Activated effector memory CD4-positive, alpha-beta T cell treated with Interleukin-2 at 50 U/mL for 16 hours (primary cell): ENCODE measurements around the gene GALNT14.
"Not testable (repeated sequence)": the region's sequence is repeated elsewhere in the genome, so short reads cannot be mapped to it uniquely, and the experiment has no call there.

ENCODE experiments used
- DNase-seq: peaks from one replicate; pipeline ENCODE4 v3.0.0-alpha.2; 2020

GALNT14 gene, protein sequence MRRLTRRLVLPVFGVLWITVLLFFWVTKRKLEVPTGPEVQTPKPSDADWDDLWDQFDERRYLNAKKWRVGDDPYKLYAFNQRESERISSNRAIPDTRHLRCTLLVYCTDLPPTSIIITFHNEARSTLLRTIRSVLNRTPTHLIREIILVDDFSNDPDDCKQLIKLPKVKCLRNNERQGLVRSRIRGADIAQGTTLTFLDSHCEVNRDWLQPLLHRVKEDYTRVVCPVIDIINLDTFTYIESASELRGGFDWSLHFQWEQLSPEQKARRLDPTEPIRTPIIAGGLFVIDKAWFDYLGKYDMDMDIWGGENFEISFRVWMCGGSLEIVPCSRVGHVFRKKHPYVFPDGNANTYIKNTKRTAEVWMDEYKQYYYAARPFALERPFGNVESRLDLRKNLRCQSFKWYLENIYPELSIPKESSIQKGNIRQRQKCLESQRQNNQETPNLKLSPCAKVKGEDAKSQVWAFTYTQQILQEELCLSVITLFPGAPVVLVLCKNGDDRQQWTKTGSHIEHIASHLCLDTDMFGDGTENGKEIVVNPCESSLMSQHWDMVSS

GRCh38 chr2:31138037-31138962 lies at the start of gene GALNT14:
TSS of gene GALNT14 (minus strand) at chr2:31138440. CDS start at chr2:31138086, 354 bp downstream.
- no peak for DNase-seq

DNA sequence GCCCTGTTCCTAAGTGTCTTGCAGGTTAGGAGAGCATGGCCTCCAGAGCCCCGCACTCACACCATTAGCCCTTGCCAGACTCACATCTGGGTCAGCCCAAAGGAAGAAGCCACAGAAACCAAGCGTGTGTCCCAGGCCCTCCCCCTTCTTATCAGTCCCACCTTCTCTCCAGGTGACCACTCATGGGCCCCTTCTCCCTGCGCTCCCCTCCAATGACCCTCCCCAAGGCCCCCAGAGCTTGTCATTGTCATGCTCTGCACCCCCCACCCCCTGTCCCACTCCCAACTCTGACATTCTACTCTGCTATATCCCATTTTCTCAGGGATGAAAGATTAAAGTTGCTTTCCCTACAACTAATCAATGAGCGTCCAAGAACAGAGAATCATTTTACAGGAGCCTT lies 48.9 kb upstream of the GALNT14 start:
- DNase-seq: no peak

- not testable (repeated sequence) for DNase-seq
These were observed 45.7 kb upstream of the GALNT14 start for GRCh38 chr2:31183973-31184372.

DNA sequence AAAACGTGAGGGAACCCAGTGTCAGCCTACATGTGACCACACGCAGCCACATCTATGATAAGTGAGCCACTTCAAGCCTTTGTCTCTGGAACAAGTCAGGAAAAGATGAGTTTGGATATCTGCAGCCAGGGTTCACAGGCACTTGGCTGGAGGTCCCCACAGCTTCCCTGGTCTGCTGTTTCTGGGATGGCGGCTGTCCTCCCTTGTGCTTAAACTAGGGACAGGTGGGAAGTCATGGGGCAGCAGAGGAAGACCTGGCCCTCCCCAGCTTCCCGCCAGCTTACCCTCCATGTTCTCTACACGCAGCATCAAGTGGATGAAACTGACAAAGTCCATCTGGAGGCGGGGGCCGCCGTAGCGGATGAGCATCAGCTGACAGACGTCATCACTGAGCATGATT lies 38.5 kb upstream of the GALNT14 start:
- no peak for DNase-seq

- DNase-seq: no peak
These were observed 32.9 kb upstream of the GALNT14 start for GRCh38 chr2:31171142-31171541.

- DNase-seq: peak; percentile 13
These were observed 31.9 kb upstream of the GALNT14 start for GRCh38 chr2:31170071-31170698.

GRCh38 chr2:31168291-31168690 lies 30.1 kb upstream of the GALNT14 start:
- DNase-seq: no peak

GRCh38 chr2:31166925-31167324 lies 28.7 kb upstream of the GALNT14 start:
- no peak for DNase-seq

DNA sequence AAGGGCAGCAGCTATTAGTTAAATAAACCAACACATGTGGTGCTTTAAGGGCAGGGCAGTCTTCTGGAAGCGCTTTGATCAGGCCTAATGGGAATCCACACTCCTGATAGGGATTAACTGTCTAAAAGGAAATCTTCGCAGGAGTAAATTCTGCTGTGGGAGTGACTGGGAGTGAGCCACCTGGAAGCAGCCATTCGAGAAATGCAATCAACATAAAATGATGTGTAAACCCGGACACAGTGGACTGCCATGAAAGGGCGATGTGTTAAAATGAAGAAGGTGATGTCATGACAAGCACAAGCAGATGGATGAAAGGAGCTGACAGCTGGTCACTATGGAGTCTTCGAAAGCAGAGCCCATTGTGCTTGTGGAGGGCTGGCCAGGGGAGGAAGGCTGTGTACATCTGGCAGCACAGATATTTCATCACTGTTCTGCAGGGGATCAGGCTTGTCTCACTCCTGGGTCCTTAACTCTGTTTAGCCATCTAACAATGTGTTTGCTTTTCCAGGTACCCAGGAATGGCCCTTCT lies 24.8 kb upstream of the GALNT14 start:
- DNase-seq: no peak

DNA sequence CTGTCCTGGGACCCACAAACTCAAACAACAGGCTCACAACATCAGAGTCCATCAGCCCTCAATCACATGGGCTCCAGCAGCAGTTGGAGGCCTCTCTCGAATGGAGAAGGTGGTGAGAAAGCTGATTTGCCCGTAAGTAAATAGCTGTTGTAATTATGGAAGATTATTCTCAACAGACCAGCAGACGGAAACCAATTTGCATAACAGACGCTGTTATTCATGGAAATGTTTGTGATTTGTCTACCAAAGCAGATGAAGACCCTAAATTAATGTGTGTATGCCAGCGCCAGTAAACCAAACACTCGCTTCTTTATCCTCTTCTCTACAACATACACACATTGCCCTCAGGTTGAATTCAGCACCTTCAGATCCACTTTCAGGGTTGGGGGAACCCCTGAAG lies 23.4 kb upstream of the GALNT14 start:
- DNase-seq: no peak

DNA sequence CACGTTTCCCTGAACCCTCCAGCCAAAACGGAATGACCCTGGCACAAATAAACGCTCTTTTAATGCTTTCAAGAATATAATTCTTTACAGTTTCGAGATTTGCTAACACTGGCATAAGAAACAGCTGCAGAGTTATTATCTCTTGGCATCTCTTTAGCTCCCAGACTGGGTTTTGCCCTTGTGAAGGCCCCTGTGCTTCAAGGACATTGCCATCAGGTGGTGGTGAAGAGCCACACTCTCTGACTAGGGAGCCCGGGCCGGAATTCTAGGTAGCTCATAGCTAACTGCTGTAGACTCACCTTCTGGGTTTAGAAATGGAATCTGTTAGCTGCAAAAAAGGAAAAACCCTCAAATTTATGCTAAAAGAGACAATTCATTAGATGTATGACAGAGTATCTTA lies 13.3 kb upstream of the GALNT14 start:
- no peak for DNase-seq

- no peak for DNase-seq
These were observed 12.0 kb upstream of the GALNT14 start for GRCh38 chr2:31150120-31150670.

- no peak for DNase-seq
These were observed 10.3 kb upstream of the GALNT14 start for GRCh38 chr2:31148514-31148913.

- DNase-seq: no peak
These were observed 9.4 kb upstream of the GALNT14 start for GRCh38 chr2:31147645-31148044.

DNA sequence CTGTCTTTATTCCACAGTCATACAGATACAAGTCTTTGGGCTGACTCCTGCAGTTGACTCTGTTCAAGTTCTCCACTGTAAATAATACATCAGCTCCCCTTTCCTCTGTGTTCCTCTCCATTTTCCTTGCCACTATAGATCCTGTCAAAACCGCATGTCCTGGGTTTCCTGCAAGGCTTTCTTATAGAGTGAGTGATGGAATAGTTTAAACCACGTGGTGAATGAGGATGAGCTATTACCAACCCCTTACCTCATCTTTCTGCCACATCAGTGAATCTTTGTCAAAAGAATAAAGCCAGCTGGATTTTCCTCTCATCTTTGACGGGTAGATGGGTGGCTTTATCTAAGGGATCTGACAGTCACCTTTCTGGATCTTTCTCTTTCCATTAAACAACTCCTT lies 3.9 kb upstream of the GALNT14 start:
- no peak for DNase-seq

DNA sequence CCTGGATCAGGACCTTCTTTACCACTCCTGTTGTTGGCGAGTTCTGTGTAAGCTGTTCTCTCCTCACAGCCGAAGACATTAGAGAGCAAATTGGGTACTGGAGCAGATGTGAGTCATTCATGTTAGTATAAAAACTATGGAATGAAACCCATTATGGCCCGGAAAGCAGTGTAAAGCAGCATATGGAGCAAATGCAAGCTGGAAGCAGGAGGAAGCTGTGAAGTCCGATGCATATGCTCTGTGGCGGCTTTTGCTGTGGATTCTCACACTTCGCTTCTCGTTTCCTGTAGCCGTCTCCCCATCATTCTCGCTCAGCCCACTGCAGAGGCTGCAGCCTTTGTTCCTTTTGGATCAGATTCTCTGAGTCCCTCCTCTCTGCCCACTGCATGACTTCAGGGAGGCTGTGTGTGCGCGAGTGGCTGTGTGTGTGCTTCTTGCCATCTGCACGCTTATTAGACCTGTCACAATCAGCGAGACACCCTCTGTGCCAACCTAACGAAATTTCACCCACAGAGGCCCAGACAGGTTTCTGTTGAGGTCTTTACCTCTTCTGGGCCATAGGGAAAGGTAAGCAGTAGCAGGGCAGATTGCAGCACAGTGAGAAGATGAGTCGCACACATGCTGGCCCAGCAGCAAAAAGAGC lies 3.3 kb upstream of the GALNT14 start:
- DNase-seq: no peak

DNA sequence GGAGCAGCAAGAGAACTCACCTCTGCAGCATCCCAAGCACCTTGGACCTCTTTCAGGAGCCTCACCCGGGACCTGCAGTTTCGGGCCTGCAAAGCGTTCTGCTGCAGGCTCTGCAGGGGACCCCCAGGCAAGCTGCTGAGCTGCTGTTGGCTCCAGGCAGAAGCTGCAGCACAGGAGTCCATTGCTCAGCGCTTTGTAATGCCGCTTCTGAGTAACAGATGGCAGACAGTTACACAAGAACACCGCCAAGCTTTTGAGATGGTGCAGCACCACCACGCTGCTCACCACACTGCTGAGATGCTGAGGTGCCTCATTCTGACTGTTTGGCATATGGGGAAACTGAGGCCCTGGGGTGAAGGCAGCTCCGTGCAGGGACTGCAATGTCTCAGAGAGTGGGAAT lies 1.9 kb upstream of the GALNT14 start:
- DNase-seq: no peak

- DNase-seq: no peak
These were observed 1.4 kb upstream of the GALNT14 start for GRCh38 chr2:31139671-31140070.

GRCh38 chr2:31137211-31138036 lies 816 bp downstream of the GALNT14 start:
- no peak for DNase-seq

GRCh38 chr2:31136732-31137131 lies 1.5 kb downstream of the GALNT14 start:
- DNase-seq: no peak

DNA sequence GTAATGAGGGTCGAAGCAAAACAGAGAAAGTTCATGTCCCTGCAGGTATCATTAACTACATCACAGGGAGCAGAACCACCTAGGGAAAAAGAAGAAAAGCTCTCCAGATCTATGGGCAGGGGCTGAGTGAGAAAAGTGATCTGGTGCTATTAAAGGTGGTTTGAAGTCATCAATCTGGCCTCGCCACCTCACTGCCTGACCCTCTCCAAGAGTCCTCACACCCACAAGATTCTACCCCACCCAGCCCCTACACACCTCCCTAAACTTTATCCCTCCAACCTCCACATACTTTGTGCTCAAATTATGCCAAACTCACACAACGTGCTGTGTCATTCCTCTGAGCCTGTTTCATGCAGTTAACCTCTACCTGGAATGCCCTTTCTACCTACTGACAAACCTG lies 2.2 kb downstream of the GALNT14 start:
- DNase-seq: no peak
